H9 (cell line): ENCODE measurements around the gene RHEBL1. TPM values are rescaled to one million over a fixed set of nuclear protein-coding genes. Genes with fewer than 3 reads are reported as not detected.

Experiments
- DNase-seq: peaks from one replicate; pipeline ENCODE4 v3.0.0-alpha.2; 2017
- H2AFZ ChIP-seq: one replicate; pipeline ENCODE4 v1.6.1; 2013; ENCODE audit warnings: mild to moderate bottlenecking, low read length, control low read depth, moderate library complexity
- H2AK5ac ChIP-seq: 2 replicates; pipeline ENCODE4 v1.6.1; 2013; ENCODE audit warnings: low read length, control low read depth, mixed read lengths; ENCODE audit not compliant: insufficient read length
- H2BK120ac ChIP-seq: one replicate; pipeline ENCODE4 v1.6.1; 2013; ENCODE audit warnings: low read depth, mild to moderate bottlenecking, low read length, control low read depth, inconsistent platforms; ENCODE audit not compliant: poor library complexity, severe bottlenecking
- H2BK12ac ChIP-seq: 2 replicates; pipeline ENCODE4 v1.6.1; 2013; ENCODE audit warnings: low read length, control low read depth, mixed read lengths, low read depth; ENCODE audit not compliant: insufficient read length
- H2BK15ac ChIP-seq: 2 replicates; pipeline ENCODE4 v1.6.1; 2013; ENCODE audit warnings: low read depth, low read length, control low read depth
- H2BK20ac ChIP-seq: one replicate; pipeline ENCODE4 v1.6.1; 2013; ENCODE audit warnings: low read depth, mild to moderate bottlenecking, low read length, control low read depth, inconsistent platforms; ENCODE audit not compliant: poor library complexity, severe bottlenecking
- H2BK5ac ChIP-seq: 2 replicates; pipeline ENCODE4 v1.6.1; 2013; ENCODE audit warnings: low read length, control low read depth, mixed read lengths; ENCODE audit not compliant: insufficient read length
- H3K14ac ChIP-seq: 2 replicates; pipeline ENCODE4 v1.6.1; 2013; ENCODE audit warnings: low read length, control low read depth; ENCODE audit not compliant: insufficient read depth
- H3K18ac ChIP-seq: 2 replicates; pipeline ENCODE4 v1.6.1; 2013; ENCODE audit warnings: low read depth, mild to moderate bottlenecking, mixed read lengths, low read length, control low read depth; ENCODE audit not compliant: insufficient read length
- H3K23ac ChIP-seq: 2 replicates; pipeline ENCODE4 v1.6.1; 2013; ENCODE audit warnings: low read length, control low read depth, mixed read lengths, low read depth; ENCODE audit not compliant: insufficient read length
- H3K23me2 ChIP-seq: 2 replicates; pipeline ENCODE4 v1.6.1; 2013; ENCODE audit warnings: low read depth, mild to moderate bottlenecking, mixed read lengths, low read length, control low read depth; ENCODE audit not compliant: insufficient read length, poor library complexity, severe bottlenecking
- H3K27ac ChIP-seq: 2 replicates; pipeline ENCODE4 v1.5.1; 2013; ENCODE audit warnings: low read length, control low read depth, mixed read lengths, low read depth; ENCODE audit not compliant: insufficient read length
- H3K27me3 ChIP-seq: 2 replicates; pipeline ENCODE4 v1.6.1; 2013; ENCODE audit warnings: low read length, control low read depth, inconsistent platforms; ENCODE audit not compliant: insufficient read depth
- H3K4ac ChIP-seq: 2 replicates; pipeline ENCODE4 v1.6.1; 2013; ENCODE audit warnings: low read depth, mild to moderate bottlenecking, control low read depth, inconsistent platforms, low read length, moderate library complexity
- H3K4me1 ChIP-seq: 2 replicates; pipeline ENCODE4 v1.6.1; 2013; ENCODE audit warnings: low read length, control low read depth, inconsistent platforms; ENCODE audit not compliant: insufficient read depth
- H3K4me2 ChIP-seq: 2 replicates; pipeline ENCODE4 v1.6.1; 2013; ENCODE audit warnings: low read length, control low read depth, mixed read lengths; ENCODE audit not compliant: insufficient read length, insufficient read depth
- H3K56ac ChIP-seq: 2 replicates; pipeline ENCODE4 v1.6.1; 2013; ENCODE audit warnings: low read depth, mild to moderate bottlenecking, mixed read lengths, low read length, control low read depth; ENCODE audit not compliant: insufficient read length
- H3K79me1 ChIP-seq: 2 replicates; pipeline ENCODE4 v1.6.1; 2013; ENCODE audit warnings: low read depth, mild to moderate bottlenecking, moderate library complexity, low read length, control low read depth, inconsistent platforms; ENCODE audit not compliant: insufficient read depth, poor library complexity, severe bottlenecking
- H3K79me2 ChIP-seq: 2 replicates; pipeline ENCODE4 v1.6.1; 2013; ENCODE audit warnings: low read length, control low read depth, inconsistent platforms; ENCODE audit not compliant: insufficient read depth
- H3K9ac ChIP-seq: 2 replicates; pipeline ENCODE4 v1.6.1; 2013; ENCODE audit warnings: low read length, control low read depth, mixed read lengths; ENCODE audit not compliant: insufficient read length; ENCODE audit errors: extremely low read depth
- H3K9me3 ChIP-seq: one replicate; pipeline ENCODE4 v1.6.1; 2013; ENCODE audit warnings: low read depth, low read length, inconsistent platforms; ENCODE audit not compliant: control insufficient read depth
- H3T11ph ChIP-seq: one replicate; pipeline ENCODE4 v1.6.1; 2013; ENCODE audit warnings: mild to moderate bottlenecking, low read length, control low read depth, inconsistent platforms
- H4K20me1 ChIP-seq: one replicate; pipeline ENCODE4 v1.6.1; 2013; ENCODE audit not compliant: control insufficient read depth, insufficient read length, insufficient read depth
- H4K5ac ChIP-seq: 2 replicates; pipeline ENCODE4 v1.6.1; 2013; ENCODE audit warnings: low read depth, mild to moderate bottlenecking, mixed read lengths, low read length, control low read depth; ENCODE audit not compliant: insufficient read length
- H4K8ac ChIP-seq: replicated peaks from 2 replicates; pipeline ENCODE4 v1.6.1; 2013; ENCODE audit warnings: low read length, control low read depth, mixed read lengths, low read depth; ENCODE audit not compliant: insufficient read length
- H4K91ac ChIP-seq: 2 replicates; pipeline ENCODE4 v1.6.1; 2013; ENCODE audit warnings: low read depth, mild to moderate bottlenecking, moderate library complexity, mixed read lengths, low read length, control low read depth; ENCODE audit not compliant: insufficient read length
- H3K27ac Mint-ChIP-seq, 3 experiments: 2 replicates in 2 of 3; 3 replicates in 1 of 3; pipeline ENCODE4 v1.8.0; 2020 to 2021; ENCODE audit warnings: mixed read lengths in 3 of 3, mild to moderate bottlenecking in 1 of 3, moderate library complexity in 1 of 3
- H3K27me3 Mint-ChIP-seq: 2 replicates; pipeline ENCODE4 v1.8.0; 2021; ENCODE audit warnings: low read depth, mild to moderate bottlenecking, moderate library complexity, mixed read lengths
- H3K36me3 Mint-ChIP-seq, 3 experiments: 2 replicates in 2 of 3; 3 replicates in 1 of 3; pipeline ENCODE4 v1.8.0; 2020 to 2021; ENCODE audit warnings: low read depth in 3 of 3, mixed read lengths in 3 of 3; ENCODE audit not compliant: insufficient read depth in 1 of 3
- H3K4me1 Mint-ChIP-seq, 2 experiments: 2 replicates each; pipeline ENCODE4 v1.8.0; 2020; ENCODE audit warnings: mixed read lengths in 2 of 2
- H3K4me3 Mint-ChIP-seq, 2 experiments: 2 replicates in 1 of 2; 3 replicates in 1 of 2; pipeline ENCODE4 v1.8.0; 2020 to 2021; ENCODE audit warnings: mild to moderate bottlenecking in 2 of 2, mixed read lengths in 2 of 2, moderate library complexity in 1 of 2
- H3K9me3 Mint-ChIP-seq, 2 experiments: 2 replicates in 1 of 2; 3 replicates in 1 of 2; pipeline ENCODE4 v1.8.0; 2020; ENCODE audit warnings: mild to moderate bottlenecking in 2 of 2, mixed read lengths in 2 of 2, moderate library complexity in 1 of 2
- CTCF ChIP-seq: fragments of 200-600 bp; sonication (generic); conservative IDR thresholded peaks from 3 replicates; pipeline ENCODE4 v1.8.0; 2021; ENCODE audit warnings: antibody characterized with exemption, mild to moderate bottlenecking
- WGBS: extraction: QIAGEN DNeasy Blood & Tissue Kit; methylation state at CpG from one replicate; pipeline ENCODE4 v1.1.7; 2013; ENCODE audit warnings: missing lambda C conversion rate, low lambda C conversion rate, mixed read lengths; ENCODE audit not compliant: insufficient read length; ENCODE audit errors: extremely low coverage; 5-methylcytosine and 5-hydroxymethylcytosine counted together
- total RNA-seq: library from RNA; stranded (reverse); gene quantifications from 2 replicates; pipeline ENCODE4 v1.2.1, GENCODE V29; 2021

The RHEBL1 gene
- total RNA-seq, 1 experiment from 2014 or later = 4.0 TPM

- Histone ChIP-seq H4K8ac (no peak overlapping the region), H3K79me2 (no peaks in the 10 kb centered on the region), H2BK20ac (no peak overlapping the region), H3K4me2 (no peak overlapping the region), H4K5ac (no peak overlapping the region), H3K56ac (no peak overlapping the region), H3K4ac (no peak overlapping the region), H4K91ac (no peak overlapping the region), H3K18ac (no peak overlapping the region), H3K23me2 (no peaks in the 10 kb centered on the region), H2BK15ac (no peak overlapping the region), H3T11ph (no peak overlapping the region), H3K79me1 (no peaks in the 10 kb centered on the region), H2AFZ (no peak overlapping the region), H2BK12ac (no peak overlapping the region), H3K23ac (no peak overlapping the region), H2BK120ac (no peak overlapping the region), H2BK5ac (no peak overlapping the region), H2AK5ac (no peak overlapping the region), H4K20me1 (no peaks in the 10 kb centered on the region), H3K4me1 (no peaks in the 10 kb centered on the region), H3K9ac (no peak overlapping the region), H3K9me3 (no peaks in the 10 kb centered on the region), H3K27me3 (no peaks in the 10 kb centered on the region), H3K27ac (no peak overlapping the region), H3K14ac (no peak overlapping the region)
- H3K4me1 Mint-ChIP-seq = no peaks in the 10 kb centered on the region
- H3K27ac Mint-ChIP-seq = no peak overlapping the region
- no CpG with 5 or more reads among the region's 30 CpGs for WGBS
- peaks cover 50 to 98% (median 89%) of the 10 kb centered on the region in 3 experiments for H3K36me3 Mint-ChIP-seq
- H3K9me3 Mint-ChIP-seq = no peaks in the 10 kb centered on the region
- no peak overlapping the region for H3K4me3 Mint-ChIP-seq
- DNase-seq = no peak
- no peaks in the 10 kb centered on the region for H3K27me3 Mint-ChIP-seq
- no peak for TF ChIP-seq CTCF
Observed at GRCh38 chr12:49039421-49040363, 30.1 kb downstream of the RHEBL1 start.
